Measurements from ENCODE around the gene CAMKK1.
A peak's percentile ranks its signal among the peaks of the same experiment; 100 is the strongest.

The CAMKK1 gene

GRCh38 chr17:3896108-3896967 is 3.5 kb upstream of the CAMKK1 start:
- no peak for DNase-seq (ENCODE audit: low spot score)

- DNase-seq (ENCODE audit: low spot score), result no peak
These were observed 2.5 kb upstream of the CAMKK1 start for GRCh38 chr17:3895354-3895753.

- no peak for DNase-seq (ENCODE audit: low spot score)
These were observed 2.1 kb upstream of the CAMKK1 start for GRCh38 chr17:3894911-3895343.

GRCh38 chr17:3894188-3894587 is 1.3 kb upstream of the CAMKK1 start:
- DNase-seq (ENCODE audit: low spot score), result no peak

GRCh38 chr17:3893720-3894116 is 865 bp upstream of the CAMKK1 start:
- DNase-seq (ENCODE audit: low spot score), result no peak

GRCh38 chr17:3892095-3892998 is 506 bp downstream of the CAMKK1 start:
- DNase-seq (ENCODE audit: low spot score), result peak; percentile 75

GRCh38 chr17:3891626-3892094 is 1.2 kb downstream of the CAMKK1 start:
- DNase-seq (ENCODE audit: low spot score), result no peak

- no peak for DNase-seq (ENCODE audit: low spot score)
These were observed 2.0 kb downstream of the CAMKK1 start for GRCh38 chr17:3890878-3891219.

- no peak for DNase-seq (ENCODE audit: low spot score)
These were observed 2.6 kb downstream of the CAMKK1 start for GRCh38 chr17:3890082-3890877.

GRCh38 chr17:3889325-3890012 is 3.4 kb downstream of the CAMKK1 start:
- no peak for DNase-seq (ENCODE audit: low spot score)

GRCh38 chr17:3888343-3889171 is 4.3 kb downstream of the CAMKK1 start:
- DNase-seq (ENCODE audit: low spot score), result no peak

GRCh38 chr17:3887804-3888203 is 5.0 kb downstream of the CAMKK1 start:
- peak; percentile 7 for DNase-seq (ENCODE audit: low spot score)

GRCh38 chr17:3887394-3887793 is 5.5 kb downstream of the CAMKK1 start:
- DNase-seq (ENCODE audit: low spot score), result no peak

- DNase-seq (ENCODE audit: low spot score), result peak; percentile 20
These were observed 6.1 kb downstream of the CAMKK1 start for GRCh38 chr17:3886776-3887175.

GRCh38 chr17:3885970-3886369 is 6.9 kb downstream of the CAMKK1 start:
- no peak for DNase-seq (ENCODE audit: low spot score)

- no peak for DNase-seq (ENCODE audit: low spot score)
These were observed 7.6 kb downstream of the CAMKK1 start for GRCh38 chr17:3885271-3885670.

GRCh38 chr17:3884188-3884587 is 8.7 kb downstream of the CAMKK1 start:
- DNase-seq (ENCODE audit: low spot score), result no peak

- DNase-seq (ENCODE audit: low spot score), result no peak
These were observed 10.6 kb downstream of the CAMKK1 start for GRCh38 chr17:3882276-3882675.

- no peak for DNase-seq (ENCODE audit: low spot score)
These were observed 11.9 kb downstream of the CAMKK1 start for GRCh38 chr17:3880983-3881382.

- DNase-seq (ENCODE audit: low spot score), result no peak
These were observed 13.0 kb downstream of the CAMKK1 start for GRCh38 chr17:3879591-3880417.
